ENCODE results near the gene BSPRY.

The BSPRY gene

GRCh38 chr9:113386571-113387393, 37.4 kb downstream of the BSPRY start:
- no peak for TF ChIP-seq NFIC (IDR thresholded peaks at IDR 0.05)

- TF ChIP-seq EGR1 (IDR thresholded peaks at IDR 0.05) = no peak
These were observed 38.4 kb downstream of the BSPRY start for GRCh38 chr9:113387560-113388230.

- TF ChIP-seq CEBPB (IDR thresholded peaks at IDR 0.05) (no peak), USF1 (IDR thresholded peaks at IDR 0.05) (no peak), REST (IDR thresholded peaks at IDR 0.05; ENCODE audit: low read depth) (no peak), EGR1 (IDR thresholded peaks at IDR 0.05) (no peak), RAD21 (IDR thresholded peaks at IDR 0.05; ENCODE audit: low read depth) (no peak), TAF1 (IDR thresholded peaks at IDR 0.05; ENCODE audit: low read depth) (no peak), TCF12 (IDR thresholded peaks at IDR 0.05; ENCODE audit: low read depth) (no peak), NFIC (IDR thresholded peaks at IDR 0.05) (no peak), EP300 (IDR thresholded peaks at IDR 0.05; ENCODE audit: borderline replicate concordance) (no peak), ZBTB7A (IDR thresholded peaks at IDR 0.05; ENCODE audit: low read depth) (no peak), YY1 (IDR thresholded peaks at IDR 0.05; ENCODE audit: low read depth) (no peak), FOXM1 (IDR thresholded peaks at IDR 0.05; ENCODE audit: borderline replicate concordance, low read depth) (no peak), CREB1 (IDR thresholded peaks at IDR 0.05; ENCODE audit: low read depth) (no peak), MAX (IDR thresholded peaks at IDR 0.05) (no peak), TEAD4 (IDR thresholded peaks at IDR 0.05) (no peak)
These were observed 39.5 kb downstream of the BSPRY start for GRCh38 chr9:113388833-113389232.

- no peak for TF ChIP-seq EP300 (IDR thresholded peaks at IDR 0.05; ENCODE audit: borderline replicate concordance)
- TF ChIP-seq CEBPB (IDR thresholded peaks at IDR 0.05) = no peak
- no peak for TF ChIP-seq TAF1 (IDR thresholded peaks at IDR 0.05; ENCODE audit: low read depth)
- no peak for TF ChIP-seq RAD21 (IDR thresholded peaks at IDR 0.05; ENCODE audit: low read depth)
- TF ChIP-seq TEAD4 (IDR thresholded peaks at IDR 0.05) = no peak
- TF ChIP-seq TCF12 (IDR thresholded peaks at IDR 0.05; ENCODE audit: low read depth) = no peak
- TF ChIP-seq USF1 (IDR thresholded peaks at IDR 0.05) = no peak
- no peak for TF ChIP-seq NFIC (IDR thresholded peaks at IDR 0.05)
- no peak for TF ChIP-seq YY1 (IDR thresholded peaks at IDR 0.05; ENCODE audit: low read depth)
- TF ChIP-seq ZBTB7A (IDR thresholded peaks at IDR 0.05; ENCODE audit: low read depth) = no peak
- TF ChIP-seq CREB1 (IDR thresholded peaks at IDR 0.05; ENCODE audit: low read depth) = no peak
- TF ChIP-seq EGR1 (IDR thresholded peaks at IDR 0.05) = no peak
- TF ChIP-seq REST (IDR thresholded peaks at IDR 0.05; ENCODE audit: low read depth) = no peak
- no peak for TF ChIP-seq MAX (IDR thresholded peaks at IDR 0.05)
- no peak for TF ChIP-seq FOXM1 (IDR thresholded peaks at IDR 0.05; ENCODE audit: borderline replicate concordance, low read depth)
These were observed 40.1 kb downstream of the BSPRY start for GRCh38 chr9:113389451-113389850.

GRCh38 chr9:113390192-113390960, 41.0 kb downstream of the BSPRY start:
- TF ChIP-seq FOXM1 (IDR thresholded peaks at IDR 0.05; ENCODE audit: borderline replicate concordance, low read depth) (no peak), TCF12 (IDR thresholded peaks at IDR 0.05; ENCODE audit: low read depth) (no peak), TEAD4 (IDR thresholded peaks at IDR 0.05) (no peak), REST (IDR thresholded peaks at IDR 0.05; ENCODE audit: low read depth) (no peak), EP300 (IDR thresholded peaks at IDR 0.05; ENCODE audit: borderline replicate concordance) (no peak), NFIC (IDR thresholded peaks at IDR 0.05) (no peak), CREB1 (IDR thresholded peaks at IDR 0.05; ENCODE audit: low read depth) (no peak), MAX (IDR thresholded peaks at IDR 0.05) (no peak), ZBTB7A (IDR thresholded peaks at IDR 0.05; ENCODE audit: low read depth) (no peak), CEBPB (IDR thresholded peaks at IDR 0.05) (no peak), RAD21 (IDR thresholded peaks at IDR 0.05; ENCODE audit: low read depth) (no peak), USF1 (IDR thresholded peaks at IDR 0.05) (no peak), EGR1 (IDR thresholded peaks at IDR 0.05) (no peak), TAF1 (IDR thresholded peaks at IDR 0.05; ENCODE audit: low read depth) (no peak), YY1 (IDR thresholded peaks at IDR 0.05; ENCODE audit: low read depth) (no peak)
